NCI-H2196 treated with DMSO at 0.1 percent for 48 hours (cell line): ENCODE measurements around the gene ARVCF.
A peak's percentile ranks its signal among the peaks of the same experiment; 100 is the strongest.

Experiments used
- DNase-seq: peaks from one replicate; lab custom pipeline; 2025; ENCODE audit not compliant: unreplicated experiment; lab: John Stamatoyannopoulos, UW

ARVCF gene

DNA sequence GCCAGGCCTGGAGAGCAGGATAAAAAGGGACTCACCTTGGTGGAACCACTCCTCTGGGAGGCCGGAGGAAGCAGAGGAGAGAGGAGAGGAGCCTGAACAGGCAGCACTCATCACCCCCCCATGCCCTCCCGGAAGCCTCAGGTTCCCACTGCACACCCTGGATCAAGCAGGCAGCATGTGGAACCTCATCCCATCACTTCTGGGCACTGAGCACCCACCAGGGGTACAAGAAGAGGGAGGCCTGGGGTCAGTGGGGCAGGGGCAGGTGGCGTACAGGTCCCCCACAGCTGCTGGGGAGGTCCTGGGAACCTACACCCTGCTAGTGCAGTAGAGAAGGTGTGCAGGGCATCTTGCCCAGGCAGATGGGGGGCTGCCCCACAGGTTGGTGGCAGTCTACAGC lies 40.0 kb downstream of the ARVCF start:
- DNase-seq = no peak

DNA sequence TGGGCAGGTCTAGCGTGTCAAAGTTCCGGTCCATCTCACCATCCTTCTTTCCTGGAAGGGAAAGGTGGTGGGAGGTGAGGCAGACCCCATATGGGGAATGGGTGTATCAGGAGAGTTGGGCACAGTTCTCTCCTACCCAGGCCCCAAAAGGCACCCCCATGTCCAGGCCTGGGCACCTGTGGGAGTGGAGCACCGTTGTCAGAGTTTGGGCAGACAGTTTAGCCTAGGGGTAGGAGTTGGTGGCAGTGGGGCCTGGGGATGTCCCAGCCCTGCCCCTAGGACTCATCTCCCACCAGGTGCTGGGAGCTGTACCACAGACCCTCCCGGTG lies 41.0 kb downstream of the ARVCF start:
- DNase-seq = no peak

GRCh38 chr22:19974935-19975706 lies 41.5 kb downstream of the ARVCF start:
- no peak for DNase-seq

- peak; percentile 63 for DNase-seq
These were observed 42.3 kb downstream of the ARVCF start for GRCh38 chr22:19974268-19974861.

GRCh38 chr22:19973551-19974267 lies 42.9 kb downstream of the ARVCF start:
- no peak for DNase-seq

GRCh38 chr22:19972652-19973550 lies 43.7 kb downstream of the ARVCF start:
- DNase-seq = no peak

- DNase-seq = no peak
These were observed 44.4 kb downstream of the ARVCF start for GRCh38 chr22:19972251-19972650.

DNA sequence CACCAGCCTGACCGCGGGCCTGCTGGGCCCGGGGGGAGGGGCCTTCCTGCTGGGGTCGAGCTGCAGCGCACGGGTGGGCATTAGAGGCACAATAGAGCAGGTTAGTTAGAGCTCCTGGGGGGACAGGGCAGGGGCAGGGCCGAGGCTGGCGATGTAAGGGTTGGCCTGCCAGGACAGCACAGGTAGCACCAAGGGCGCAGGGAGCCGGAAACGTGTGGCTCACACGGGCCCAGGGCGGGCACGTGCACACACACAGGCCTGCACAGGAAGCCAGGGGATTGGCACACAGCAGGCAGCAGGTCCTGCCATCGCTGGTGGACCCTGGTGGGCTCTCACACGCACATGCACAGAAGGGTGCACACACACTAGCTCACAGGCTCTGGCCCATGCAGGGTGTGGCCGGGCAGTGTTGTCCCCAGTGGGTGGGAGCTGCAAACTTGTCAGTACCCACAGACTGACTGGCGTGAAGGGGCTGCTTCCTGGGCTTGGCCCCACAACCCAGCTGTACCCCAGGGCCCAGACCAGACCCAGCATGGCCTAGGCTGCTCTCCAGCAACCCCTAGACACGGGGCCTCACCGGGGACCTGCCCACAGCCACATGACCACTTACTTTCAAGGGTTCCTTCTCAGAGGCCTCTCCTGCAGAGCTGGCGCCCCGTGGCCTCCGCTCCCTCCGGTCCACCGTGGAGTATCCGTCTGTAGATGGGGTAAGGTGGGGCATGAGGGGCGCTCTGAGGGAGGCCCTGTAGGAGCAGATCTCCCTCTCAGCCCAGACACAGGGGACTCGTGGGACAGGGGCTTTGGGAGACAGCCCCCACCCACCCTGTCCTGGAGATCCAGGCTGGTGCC lies 45.1 kb downstream of the ARVCF start:
- DNase-seq = no peak

GRCh38 chr22:19970479-19971275 lies 45.9 kb downstream of the ARVCF start:
- peak; percentile 21 for DNase-seq

DNA sequence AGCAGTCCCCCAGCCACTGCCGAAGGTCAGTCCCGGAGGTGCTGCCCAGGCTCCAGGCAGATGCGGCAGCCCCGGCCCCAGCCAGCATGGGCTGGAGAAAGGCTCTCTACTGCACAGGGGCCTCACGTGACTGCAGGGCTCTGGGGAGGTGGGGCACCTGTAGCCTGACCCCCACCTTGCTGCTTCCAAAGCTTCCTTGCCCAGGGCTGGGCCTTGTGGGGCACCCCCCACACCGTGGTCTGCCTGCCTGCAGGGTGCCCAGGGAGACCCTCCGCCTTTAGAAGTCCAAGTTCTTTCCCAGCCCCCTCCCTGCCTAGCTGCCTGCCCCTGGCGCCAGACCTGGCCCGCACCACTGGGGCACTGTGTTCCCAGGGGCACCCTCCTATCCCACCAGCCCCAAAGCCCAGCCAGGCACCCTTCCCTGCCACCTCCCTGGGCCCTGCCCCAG lies 46.6 kb downstream of the ARVCF start:
- no peak for DNase-seq

DNA sequence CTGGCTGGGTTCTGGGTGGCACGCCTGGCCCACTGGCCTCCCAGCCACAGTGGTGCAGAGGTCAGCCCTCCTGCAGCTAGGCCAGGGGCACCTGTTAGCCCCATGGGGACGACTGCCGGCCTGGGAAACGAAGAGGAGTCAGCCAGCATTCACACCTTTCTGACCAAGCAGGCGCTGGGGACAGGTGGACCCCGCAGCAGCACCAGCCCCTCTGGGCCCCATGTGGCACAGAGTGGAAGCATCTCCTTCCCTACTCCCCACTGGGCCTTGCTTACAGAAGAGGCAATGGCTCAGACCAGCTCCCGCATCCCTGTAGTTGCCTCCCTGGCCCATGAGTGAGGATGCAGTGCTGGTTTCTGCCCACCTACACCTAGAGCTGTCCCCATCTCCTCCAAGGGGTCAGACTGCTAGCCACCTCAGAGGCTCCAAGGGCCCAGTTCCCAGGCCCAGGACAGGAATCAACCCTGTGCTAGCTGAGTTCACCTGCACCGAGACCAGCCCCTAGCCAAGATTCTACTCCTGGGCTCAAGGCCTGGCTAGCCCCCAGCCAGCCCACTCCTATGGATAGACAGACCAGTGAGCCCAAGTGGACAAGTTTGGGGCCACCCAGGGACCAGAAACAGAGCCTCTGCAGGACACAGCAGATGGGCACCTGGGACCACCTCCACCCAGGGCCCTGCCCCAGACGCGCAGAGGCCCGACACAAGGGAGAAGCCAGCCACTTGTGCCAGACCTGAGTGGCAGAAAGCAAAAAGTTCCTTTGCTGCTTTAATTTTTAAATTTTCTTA lies 47.3 kb downstream of the ARVCF start:
- no peak for DNase-seq

GRCh38 chr22:19968450-19968891 lies 48.2 kb downstream of the ARVCF start:
- DNase-seq = no peak

DNA sequence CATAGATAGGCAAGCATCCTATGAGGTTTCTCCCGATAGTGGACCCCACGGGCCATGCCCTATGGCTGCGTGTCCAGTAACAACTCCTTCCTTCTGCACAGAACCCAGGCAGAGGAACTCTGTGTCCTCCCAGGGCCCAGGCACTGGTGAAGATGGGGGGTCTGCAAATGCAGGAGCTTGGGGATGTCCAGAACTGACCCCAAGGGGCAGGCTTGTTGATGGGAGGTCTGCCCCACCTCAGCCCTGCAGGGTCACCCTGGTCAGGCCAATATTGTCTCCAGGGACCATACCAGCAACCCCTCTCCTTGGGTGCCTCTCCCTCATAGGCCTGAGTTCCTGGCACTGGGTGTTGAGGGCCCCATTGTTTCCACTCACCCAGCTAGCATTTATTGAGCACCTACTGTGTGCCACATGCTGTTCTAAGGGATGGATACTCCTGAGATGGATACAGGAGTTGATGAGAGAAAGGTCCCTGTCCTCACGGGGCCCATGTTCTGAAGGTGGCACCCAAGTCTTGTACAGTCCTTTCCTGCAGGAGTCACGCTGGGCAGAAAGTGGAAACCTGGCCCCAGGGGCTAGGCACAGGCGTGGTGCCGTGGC lies 48.7 kb downstream of the ARVCF start:
- no peak for DNase-seq

- DNase-seq = no peak
These were observed 49.5 kb downstream of the ARVCF start for GRCh38 chr22:19966908-19967750.

DNA sequence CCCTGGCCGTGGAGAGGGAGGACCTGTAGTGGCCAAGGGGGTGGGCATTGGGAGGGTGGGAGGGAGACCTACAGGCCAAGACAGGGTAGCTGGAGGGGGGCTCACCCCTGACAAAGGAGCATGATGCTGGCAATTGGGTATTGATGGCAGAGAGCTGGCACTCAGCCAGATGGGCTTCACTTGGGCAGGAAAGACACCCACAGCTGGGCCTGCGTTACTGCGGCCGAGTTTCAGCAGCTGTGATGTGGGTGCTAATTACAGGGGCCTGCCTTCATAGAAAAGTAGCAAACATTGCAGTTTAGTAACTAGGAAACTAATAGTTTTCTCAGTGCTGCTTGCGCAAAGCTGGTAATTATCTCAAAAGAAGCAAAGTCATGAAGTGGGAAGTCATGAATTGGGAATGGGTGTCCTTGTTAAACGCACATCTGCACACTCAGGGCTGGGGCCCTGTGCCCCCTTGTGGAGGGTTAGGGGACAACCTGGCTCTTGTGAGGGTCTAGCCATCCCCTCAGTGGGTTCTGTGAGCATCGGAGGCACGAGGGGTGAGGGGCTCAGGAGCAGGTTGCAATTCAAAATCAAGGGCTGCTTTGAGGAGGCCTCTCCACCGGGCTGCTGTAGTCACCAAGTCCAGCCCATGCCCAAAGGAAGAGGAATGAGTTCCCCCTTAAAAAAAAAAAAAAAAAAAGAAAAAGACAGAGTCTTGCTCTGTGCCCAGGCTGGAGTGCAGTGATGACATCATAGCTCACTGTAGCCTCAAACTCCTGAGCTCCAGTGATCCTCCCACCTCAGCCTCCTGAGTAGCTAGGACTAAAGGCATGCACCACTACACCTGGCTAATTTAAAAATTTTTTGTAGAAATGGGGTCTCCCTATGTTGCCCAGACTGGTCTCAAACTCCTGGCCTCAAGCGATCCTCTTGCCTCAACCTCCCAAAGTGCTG lies 50.6 kb downstream of the ARVCF start:
- no peak for DNase-seq

- no peak for DNase-seq
These were observed 51.8 kb downstream of the ARVCF start for GRCh38 chr22:19964701-19965386.
